Esophagus muscularis mucosa (tissue), 4 donors: ENCODE measurements around the gene ASAP2.

Experiments
- EP300 ChIP-seq: sonication (generic); formaldehyde crosslinking; IDR thresholded peaks from one replicate; pipeline ENCODE4 v1.6.1; 2017; ENCODE audit warnings: antibody characterized with exemption
- POLR2A ChIP-seq: fragments of 450-650 bp; IDR thresholded peaks from one replicate; pipeline ENCODE4 v1.6.1; 2017; ENCODE audit warnings: antibody characterized with exemption, moderate library complexity, mild to moderate bottlenecking, low read depth
- TF ChIP-seq, protein P1 (sequence below), 3 experiments: fragments of 200-600 bp in 2 of 3; fragments of 450-650 bp in 1 of 3; sonication (generic) in 2 of 3; IDR thresholded peaks; one replicate each; pipeline ENCODE4 v1.5.1; 2017 to 2019; ENCODE audit warnings: antibody characterized with exemption in 3 of 3, mild to moderate bottlenecking in 2 of 3, moderate library complexity in 1 of 3

DNA sequence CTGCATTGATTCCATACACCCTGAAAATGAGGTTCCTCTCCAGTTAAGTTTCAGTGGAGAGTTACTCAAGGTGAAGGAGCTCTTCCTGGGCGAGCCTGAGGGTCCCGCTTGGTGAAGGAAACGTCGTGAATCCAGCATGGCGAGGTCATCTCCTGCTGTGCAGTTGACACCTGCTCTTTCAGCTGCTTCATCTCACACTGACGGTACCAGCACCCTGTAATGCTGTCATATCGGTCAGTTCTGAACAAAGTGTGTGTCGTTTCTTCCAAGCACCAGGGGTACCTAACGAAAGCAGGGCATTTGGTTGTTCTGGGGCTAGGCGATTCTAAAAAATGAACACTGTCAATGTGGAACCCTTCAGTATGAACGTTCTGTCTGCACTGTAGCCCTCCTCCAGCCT lies 164.1 kb downstream of the ASAP2 start:
- TF ChIP-seq, protein P1, sequence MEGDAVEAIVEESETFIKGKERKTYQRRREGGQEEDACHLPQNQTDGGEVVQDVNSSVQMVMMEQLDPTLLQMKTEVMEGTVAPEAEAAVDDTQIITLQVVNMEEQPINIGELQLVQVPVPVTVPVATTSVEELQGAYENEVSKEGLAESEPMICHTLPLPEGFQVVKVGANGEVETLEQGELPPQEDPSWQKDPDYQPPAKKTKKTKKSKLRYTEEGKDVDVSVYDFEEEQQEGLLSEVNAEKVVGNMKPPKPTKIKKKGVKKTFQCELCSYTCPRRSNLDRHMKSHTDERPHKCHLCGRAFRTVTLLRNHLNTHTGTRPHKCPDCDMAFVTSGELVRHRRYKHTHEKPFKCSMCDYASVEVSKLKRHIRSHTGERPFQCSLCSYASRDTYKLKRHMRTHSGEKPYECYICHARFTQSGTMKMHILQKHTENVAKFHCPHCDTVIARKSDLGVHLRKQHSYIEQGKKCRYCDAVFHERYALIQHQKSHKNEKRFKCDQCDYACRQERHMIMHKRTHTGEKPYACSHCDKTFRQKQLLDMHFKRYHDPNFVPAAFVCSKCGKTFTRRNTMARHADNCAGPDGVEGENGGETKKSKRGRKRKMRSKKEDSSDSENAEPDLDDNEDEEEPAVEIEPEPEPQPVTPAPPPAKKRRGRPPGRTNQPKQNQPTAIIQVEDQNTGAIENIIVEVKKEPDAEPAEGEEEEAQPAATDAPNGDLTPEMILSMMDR (IDR thresholded peaks at IDR 0.05), result no peak
- TF ChIP-seq EP300 (no peak), POLR2A (no peak)
